GM19324 (cell line): ENCODE measurements around the gene TMED6.

Experiments
- ATAC-seq: cut with Tn5 transposase; IDR thresholded peaks from one replicate; pipeline ENCODE4 v1.9.1; 2021; ENCODE audit warnings: mild to moderate bottlenecking, moderate library complexity; ENCODE audit not compliant: unreplicated experiment, low FRiP score

Gene TMED6

DNA sequence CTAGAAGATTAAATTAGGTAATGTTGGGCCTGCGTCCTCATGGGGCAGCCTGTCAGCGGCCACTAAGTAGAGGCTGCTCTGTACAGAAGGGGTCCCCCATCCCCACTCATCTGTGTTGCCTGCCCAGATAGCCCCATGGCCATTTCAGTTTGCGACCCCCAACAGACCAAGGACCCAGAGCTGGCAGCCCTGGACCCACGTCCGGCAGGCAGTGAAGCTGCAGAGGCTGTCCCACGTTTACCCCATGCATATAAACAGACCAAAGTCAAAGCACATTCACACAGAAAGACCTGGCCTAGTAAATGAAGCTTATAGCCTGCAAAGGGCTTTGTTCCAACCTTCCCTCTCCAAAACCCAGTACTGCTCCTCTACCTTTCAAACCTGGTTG is 25.8 kb downstream of the TMED6 start:
- ATAC-seq = no peak

DNA sequence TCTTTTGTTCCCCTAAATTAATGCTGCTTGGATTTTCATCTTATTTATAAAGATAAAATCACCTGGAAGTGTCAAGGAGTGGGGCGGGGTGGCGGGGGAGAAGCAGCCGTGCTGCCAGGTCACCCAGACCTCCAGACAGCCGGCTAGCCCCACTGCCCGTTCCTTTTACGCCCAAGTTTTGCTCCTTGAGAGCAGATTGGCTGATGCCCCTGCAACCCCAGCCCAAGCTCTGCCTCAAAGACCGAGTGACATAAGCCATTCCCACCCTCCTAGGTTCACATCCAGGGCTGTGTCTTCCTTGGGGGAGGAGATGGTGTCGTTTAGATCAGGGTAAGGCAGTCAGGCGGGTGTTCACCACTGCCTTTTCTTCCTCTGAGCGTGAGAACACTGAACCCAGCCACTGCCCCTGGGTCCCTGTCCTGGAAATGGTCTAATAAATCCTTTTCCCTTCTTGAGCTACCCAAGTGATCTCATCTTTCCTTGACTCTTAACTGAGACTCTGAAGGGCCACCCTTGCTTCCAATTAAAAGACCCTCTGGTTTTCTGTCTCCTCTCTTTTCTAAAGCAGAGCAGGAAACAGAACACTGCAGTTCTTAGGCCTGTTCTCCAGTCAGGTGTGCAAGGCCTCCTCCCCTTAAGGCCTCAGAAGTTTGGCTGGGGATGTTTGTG is 26.9 kb downstream of the TMED6 start:
- ATAC-seq = no peak

DNA sequence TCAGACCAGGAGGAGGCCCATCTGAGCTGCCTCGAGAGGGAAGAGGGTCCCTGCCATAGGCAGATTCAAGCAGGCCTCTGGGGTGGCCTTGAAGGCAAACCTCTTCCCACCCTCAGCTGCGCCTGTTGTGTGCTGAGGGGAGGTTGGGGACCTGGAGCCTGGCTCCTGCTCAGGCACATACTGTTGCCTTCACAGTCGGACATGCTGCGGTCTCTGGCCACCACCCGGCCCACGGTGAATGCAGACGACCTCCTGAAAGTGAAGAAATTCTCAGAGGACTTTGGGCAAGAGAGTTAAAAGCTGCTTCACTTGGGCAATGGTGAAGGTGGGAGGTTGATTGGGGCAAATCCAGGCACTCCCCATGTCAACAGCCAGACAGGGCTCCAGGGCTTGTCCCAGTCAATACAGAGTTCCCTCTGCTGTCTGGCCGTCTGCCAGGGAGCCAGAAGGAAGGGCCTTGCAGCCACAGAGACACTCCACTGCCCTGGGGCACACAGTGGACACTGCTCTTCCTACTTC is 27.5 kb downstream of the TMED6 start:
- no peak for ATAC-seq

DNA sequence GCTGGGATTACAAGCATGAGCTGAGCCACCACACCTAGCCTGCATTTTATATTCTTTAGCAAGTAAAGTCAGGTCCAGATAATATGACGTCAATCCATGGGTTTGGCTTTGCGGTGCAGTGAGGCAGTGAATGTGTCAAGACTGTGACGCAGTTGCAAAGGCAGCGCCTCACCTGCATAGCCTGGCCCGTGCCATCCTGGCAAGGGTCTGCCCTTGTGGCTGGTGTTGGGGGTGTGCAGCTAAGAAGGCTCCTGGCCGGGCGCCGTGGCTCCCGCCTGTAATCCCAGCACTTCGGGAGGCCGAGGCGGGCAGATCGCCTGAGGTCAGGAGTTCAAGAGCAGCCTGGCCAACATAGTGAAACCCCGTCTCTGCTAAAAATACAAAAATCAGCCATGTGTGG is 28.2 kb downstream of the TMED6 start:
- no peak for ATAC-seq

DNA sequence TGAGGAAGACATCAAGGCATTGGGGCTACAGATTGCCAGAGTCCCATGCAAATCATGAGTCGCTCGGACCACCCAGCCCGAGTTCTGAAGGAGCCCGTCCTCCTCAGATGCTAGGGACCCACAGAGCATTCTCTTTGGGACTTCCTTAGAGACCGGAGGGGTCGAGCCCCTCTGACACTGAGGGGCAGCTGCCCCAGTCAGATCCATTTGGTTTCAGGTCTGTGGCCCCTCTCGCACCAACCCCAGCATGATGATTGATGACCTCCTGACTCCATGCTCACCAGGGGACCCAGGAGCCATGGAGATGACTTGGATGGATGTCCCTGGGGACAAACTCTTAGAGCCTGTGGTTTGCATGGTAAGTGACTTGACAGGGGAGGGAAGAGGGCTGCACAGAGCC is 29.2 kb downstream of the TMED6 start:
- no peak for ATAC-seq

DNA sequence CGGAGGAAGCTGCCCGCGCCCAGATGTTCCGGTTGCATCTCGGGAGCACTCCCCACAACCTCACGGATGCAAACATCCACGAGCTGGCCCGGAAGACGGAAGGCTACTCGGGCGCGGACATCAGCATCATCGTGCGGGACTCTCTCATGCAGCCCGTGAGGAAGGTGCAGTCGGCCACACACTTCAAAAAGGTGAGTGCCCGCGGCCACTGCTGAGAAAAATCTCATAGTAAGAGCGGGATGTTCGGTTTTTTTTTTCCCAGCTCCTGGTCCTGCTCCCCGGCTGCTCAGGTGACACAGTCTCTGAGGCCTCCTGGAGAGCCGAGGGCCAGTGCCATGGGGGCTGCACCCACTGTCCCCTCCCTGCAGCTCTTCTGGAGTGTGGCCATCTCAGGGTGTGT is 30.5 kb downstream of the TMED6 start:
- no peak for ATAC-seq

DNA sequence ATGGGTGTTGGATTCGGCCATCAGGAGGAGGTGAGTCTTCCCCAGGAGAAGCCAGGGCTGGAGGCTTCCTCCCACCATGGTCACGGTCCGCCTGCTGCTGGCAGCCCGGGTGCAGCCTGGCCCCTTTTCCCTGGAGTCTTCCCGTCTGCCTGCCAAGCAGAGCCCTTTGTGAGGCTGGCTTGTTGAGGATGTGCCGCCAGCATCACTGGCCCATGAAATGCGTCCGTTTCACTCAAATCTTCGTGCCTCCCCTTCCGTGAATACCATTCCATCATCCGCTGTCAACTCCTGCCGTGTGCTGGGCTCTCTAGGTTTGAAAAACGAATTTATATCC is 30.9 kb downstream of the TMED6 start:
- no peak for ATAC-seq

DNA sequence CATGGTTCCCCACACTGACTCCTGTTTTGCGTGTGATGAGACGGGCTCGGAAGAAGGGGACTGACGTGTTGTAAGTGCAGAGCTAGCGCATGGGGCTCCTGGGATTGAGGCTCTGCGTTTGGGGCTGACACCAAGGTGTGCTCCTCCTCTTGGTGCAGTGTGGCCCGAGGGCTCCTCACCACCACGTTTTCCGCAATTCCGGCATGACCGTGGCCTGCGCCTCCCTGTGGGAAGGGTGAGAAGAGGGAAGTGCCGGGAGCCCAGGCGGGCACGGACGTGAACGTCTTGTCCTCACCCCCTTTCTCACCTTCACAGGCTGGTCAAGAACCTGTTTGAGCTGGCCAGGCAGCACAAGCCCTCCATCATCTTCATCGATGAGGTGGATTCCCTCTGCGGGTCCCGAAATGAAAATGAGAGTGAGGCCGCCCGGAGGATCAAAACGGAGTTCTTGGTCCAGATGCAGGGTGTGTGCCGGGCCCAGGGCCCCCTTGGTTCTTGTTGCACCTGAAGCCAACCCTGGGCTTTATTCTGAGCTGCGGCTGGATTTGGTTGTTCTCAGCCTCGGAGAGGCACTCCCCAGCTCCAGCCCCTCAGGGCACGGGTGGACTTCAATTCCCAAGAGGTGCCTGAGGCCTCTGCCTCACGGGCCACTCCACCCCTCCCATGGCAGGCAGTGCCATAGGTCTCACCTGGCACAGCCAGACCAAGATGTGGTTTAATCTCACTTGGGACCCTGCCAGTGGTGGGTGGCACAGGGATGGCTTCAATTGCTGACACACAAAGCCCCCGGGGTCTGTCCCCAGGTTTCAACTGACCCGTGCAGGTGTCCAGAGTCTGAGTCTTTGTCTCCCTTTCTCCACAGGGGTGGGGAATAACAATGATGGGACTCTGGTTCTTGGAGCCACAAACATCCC is 31.5 kb downstream of the TMED6 start:
- ATAC-seq = no peak

DNA sequence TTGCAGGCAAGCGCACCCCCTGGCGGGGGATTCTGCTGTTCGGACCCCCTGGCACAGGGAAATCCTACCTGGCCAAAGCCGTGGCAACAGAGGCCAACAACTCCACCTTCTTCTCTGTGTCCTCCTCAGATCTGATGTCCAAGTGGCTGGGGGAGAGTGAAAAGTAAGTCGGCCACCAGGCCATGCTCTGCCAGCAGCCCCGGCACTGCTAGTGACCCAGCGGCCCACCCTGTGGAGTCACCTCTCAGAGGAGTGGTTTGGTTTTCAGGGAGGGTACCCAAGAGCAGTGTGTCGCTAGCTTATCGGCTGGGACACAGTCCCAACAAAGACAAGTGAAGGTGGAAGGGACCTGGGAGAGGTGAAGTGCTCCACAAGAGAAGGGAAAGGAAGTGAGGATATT is 32.2 kb downstream of the TMED6 start:
- no peak for ATAC-seq

DNA sequence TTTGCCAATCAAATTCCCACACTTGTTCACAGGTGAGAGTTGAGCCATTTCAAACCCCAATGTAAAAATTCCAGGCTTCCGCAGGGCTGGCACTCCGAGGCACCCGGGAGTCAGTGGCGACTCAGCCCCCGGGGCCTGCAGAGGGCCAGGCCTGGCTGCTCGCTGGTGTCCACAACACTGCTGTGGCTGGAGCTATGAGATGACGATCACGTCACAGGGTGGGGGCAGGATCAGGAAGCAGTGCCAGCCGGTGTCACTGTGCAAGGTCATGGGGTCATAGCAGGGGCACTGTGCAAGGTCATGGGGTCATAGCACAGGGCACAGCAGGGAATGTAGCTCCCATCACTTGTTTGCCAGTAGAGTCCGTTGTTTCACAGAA is 32.7 kb downstream of the TMED6 start:
- ATAC-seq = no peak

DNA sequence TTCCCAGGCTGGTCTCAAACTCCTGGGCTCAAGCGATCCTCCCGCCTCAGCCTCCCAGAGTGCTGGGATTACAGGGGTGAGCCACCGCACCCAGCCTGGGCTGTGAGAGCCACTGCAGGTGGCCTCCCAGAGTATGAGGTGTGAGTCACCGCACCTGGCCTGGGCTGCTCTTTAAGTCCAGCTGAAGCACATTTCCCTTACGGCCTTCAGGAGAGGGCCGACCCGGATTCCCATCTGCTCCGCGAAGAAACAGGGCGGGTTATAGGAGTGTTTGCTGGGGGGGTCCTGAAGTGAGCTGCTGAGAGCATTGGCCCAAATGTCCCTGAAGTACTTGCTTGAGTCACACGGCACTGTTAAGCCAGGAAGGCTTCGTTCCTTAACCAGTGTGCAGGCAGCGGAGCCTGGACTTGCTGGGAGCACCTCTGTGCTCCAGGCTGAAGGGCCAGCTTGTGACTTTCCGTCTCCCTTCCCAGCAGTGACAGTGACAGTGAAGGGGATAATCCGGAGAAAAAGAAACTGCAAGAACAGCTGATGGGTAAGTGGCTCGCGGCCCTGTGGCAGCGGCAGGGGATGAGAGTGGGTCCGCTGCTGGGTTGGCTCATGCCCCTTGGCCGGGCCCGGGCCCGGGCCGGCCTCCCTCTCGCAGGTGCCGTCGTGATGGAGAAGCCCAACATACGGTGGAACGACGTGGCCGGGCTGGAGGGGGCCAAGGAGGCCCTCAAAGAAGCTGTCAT is 33.2 kb downstream of the TMED6 start:
- no peak for ATAC-seq

DNA sequence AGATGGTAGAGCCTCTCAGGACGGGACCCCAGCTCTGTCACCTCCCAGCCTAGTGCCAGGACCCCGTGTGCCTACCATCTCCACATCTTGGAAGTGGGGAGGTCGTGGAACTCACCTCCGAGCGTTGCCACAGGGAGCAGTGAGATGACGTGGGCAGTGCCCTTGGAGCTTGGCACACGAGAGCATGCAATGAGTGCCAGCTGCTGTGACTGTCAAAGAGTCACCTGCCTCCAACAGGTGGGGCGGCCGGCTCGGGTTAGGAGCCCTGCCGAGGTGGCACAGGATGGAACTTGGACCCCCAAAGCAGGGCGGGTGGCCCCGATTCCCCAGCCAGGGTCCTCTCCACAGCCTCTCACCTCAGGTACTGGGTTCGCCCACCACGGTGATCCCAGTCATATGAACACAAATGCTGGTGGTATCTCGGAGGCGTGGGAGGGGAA is 35.0 kb downstream of the TMED6 start:
- ATAC-seq = no peak

DNA sequence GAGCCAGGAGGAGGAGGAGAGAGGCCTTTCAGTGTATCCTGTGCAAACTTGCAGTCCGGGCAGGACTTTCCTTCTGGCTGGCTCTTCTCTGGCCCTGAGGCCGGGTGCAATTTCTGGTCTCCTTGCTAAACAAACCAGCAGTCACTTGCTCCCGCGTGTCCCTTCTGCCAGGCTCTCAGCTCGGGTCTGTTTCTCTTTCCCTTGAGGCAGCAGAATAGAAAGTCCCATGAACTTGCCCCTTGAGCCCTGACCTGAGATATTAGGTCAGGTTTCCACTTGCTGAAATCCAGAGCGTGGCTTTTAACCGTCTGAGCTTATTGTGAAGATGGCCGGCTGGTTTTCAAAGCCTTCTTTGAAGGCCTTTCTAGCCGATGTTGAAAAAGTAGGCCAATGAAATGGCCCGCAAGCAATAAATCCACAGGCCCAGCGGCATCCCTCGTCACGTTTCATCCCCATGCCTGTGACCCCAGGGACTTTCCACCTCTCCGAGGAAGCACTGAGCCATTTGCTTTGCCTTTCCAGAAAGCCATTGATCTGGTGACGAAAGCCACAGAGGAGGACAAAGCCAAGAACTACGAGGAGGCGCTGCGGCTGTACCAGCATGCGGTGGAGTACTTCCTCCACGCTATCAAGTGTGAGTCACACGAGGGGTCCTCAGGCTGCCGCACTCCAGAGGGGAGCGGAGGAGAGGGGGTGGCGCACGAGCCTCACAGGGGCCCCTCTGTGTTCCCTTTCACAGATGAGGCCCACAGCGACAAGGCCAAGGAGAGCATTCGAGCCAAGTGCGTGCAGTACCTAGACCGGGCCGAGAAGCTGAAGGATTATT is 35.9 kb downstream of the TMED6 start:
- ATAC-seq = no peak

DNA sequence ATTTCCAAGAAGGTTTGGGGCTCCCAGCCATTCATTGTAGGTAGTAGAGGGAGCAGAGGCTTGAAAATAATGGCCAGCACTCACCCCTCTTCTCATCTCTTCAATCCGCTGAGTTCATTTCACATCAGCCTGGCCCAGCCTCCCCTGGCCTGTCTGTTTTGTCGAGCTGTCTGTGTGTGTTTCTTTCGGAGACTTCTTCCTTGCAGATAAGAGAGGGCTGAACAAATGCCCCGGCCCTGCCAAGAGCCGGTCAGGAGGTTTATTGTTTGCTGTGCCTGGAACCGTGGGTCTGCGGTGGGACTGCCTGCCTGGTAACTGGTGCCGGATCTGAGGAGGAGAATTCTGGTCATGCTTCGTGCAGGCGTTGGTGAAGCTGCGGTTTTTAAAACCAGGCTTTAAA is 37.1 kb downstream of the TMED6 start:
- no peak for ATAC-seq

DNA sequence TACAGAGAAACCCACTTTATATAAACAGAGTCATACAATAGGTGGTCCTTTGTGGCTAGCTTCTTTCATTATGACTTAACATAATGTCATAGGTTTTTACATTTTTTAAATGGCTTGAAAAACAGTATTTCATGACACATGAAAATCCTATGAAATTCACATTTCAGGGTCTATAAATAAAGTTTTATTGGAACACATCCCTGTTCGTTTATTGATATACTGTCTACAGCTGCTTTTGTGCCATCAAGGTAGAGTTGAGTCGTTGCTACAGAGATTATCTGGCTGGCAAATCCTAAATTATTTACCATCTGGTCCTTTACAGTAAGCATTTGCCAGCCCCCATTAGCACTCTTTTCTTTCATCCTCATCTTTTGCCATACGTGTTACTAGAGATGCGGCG is 38.1 kb downstream of the TMED6 start:
- no peak for ATAC-seq

DNA sequence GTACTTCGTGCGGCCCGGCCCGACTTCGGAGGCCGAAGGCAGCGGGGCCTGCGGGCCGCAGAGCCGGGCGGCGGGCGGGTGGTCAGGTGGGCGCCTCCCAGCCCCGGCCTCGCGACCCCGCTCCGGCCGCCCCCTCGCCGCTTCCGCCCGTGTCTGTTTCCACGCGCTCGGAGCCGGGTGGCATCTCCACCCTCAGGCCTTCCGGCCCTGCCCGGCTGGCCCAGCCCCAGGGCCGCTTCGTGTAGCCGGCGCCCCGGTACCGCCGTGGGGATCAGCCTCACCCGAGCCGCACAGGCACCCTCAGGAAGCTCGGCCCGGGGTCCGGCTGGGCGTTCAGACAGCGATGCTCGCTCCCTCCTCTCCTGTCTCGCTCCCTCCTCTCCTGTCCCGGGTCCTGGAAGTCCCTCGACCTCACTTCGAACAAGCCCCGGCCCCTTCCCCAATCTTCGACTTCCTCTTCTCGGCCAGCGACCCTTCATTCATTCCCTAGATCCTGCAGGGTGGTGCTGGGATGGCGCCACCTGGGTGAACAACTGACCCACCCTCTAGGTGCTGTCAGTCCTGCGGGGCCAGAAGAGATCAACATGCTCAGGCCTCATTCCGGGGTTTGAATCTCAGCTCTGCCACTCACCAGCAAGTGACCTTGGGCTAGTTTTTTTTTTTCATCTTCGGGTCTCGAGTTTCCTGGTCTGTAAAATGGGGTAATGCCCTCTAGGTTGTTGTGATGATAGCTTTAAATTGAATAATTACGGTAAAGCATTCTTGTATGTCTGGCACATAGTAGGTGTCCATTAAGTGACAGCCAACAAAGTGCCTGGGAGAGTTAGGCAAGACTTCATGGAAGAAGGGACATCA is 39.8 kb downstream of the TMED6 start:
- ATAC-seq = peak; percentile 63

DNA sequence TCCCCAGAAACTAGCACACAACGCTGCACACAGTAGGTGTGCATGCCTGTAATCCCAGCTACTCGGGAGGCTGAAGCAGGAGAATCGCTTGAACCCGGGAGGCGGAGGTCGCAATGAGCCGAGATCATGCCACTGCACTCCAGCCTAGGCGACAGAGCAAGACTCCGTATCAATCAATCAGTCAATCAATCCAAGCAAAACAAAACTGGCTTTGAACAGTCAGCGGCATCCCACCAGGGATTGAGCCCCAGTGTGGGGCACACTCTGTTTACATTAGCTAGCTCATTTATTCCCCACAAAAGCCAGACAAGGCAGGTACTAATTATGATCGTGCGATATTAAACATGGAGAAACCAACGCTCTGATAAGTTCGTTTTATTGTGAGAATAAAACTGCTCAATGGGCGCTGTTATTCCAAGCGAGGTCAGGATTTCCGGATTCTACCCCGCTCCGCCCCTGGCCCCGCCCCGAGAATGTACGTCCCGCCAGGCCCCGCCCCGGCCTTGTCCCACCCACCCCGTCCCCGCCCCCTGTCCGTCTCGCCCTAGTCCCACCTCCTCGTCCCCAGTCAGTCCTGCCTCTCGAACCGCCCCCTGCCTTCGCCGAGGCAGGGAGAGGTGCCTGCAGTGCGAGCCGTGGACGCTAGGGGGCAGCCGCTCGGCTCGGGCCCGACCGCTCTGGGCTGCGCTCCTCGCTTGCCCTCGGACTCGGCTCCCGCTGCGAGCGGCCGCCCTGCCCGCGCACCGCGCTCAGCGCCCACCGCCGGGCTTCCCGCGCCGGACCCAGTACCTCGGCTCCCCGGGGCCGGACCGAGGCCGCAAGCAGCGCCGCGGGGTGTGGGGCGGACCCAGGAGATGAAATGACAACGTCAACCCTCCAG is 40.7 kb downstream of the TMED6 start, which contains the start of gene VPS4A:
Gene VPS4A (plus strand): TSS at position 698 of the 880 bp plus-strand sequence. CDS start 162 bp downstream, at position 860.
- peak; percentile 91 for ATAC-seq

DNA sequence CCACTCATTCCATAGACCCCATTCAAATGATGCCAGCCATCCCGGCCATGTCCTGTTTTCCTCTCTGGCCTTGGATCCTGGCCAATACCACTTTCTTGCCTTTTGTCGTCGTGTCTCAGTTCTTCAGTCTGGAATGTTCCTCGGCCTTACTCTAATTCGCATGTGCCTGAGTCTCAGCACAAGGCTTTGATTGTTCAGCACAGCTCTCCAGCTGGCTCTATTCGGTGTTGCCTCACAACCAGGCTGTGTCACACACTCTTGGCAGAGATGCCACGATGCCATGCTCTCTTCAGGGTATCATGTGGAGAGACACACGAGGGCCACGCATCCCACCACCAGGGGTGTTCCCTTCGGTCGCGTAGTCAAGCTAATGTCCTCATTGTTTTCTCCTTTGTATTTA is 42.3 kb downstream of the TMED6 start:
- ATAC-seq = no peak
